Small intestine (tissue), 7 donors: ENCODE measurements around the gene EXTL2. TPM values are rescaled to one million over a fixed set of nuclear protein-coding genes. Genes with fewer than 3 reads are reported as not detected.

Experiments
- DNase-seq, 2 donors: peaks; one replicate each; pipeline versions ENCODE4 v3.0.0 to v3.0.0-alpha.2; 2013
- FAIRE-seq: peaks from 2 replicates; lab custom pipeline; 2012; peaks lifted over from hg19 to GRCh38; lab: Jason Lieb, UNC
- H3K27ac ChIP-seq, 3 donors: one replicate each; pipeline ENCODE4 v1.5.1; 2013; ENCODE audit warnings: low read length in 2 of 3, mild to moderate bottlenecking in 2 of 3, control low read depth in 1 of 3, inconsistent platforms in 1 of 3, low read depth in 1 of 3, moderate library complexity in 1 of 3
- H3K27me3 ChIP-seq, 3 donors: one replicate each; pipeline ENCODE4 v1.6.1; 2013; ENCODE audit warnings: low read length in 3 of 3, inconsistent platforms in 1 of 3; ENCODE audit not compliant: control insufficient read depth in 3 of 3, insufficient read depth in 3 of 3
- H3K36me3 ChIP-seq, 3 donors: one replicate each; pipeline ENCODE4 v1.6.1; 2013; ENCODE audit warnings: low read length in 3 of 3, inconsistent platforms in 1 of 3, low read depth in 1 of 3, mild to moderate bottlenecking in 1 of 3, moderate library complexity in 1 of 3; ENCODE audit not compliant: control insufficient read depth in 3 of 3, insufficient read depth in 2 of 3
- H3K4me1 ChIP-seq, 3 donors: one replicate each; pipeline ENCODE4 v1.6.1; 2013; ENCODE audit warnings: low read length in 2 of 3, inconsistent platforms in 1 of 3, low read depth in 1 of 3, mild to moderate bottlenecking in 1 of 3, moderate library complexity in 1 of 3; ENCODE audit not compliant: control insufficient read depth in 3 of 3, insufficient read depth in 2 of 3
- H3K4me3 ChIP-seq, 3 donors: one replicate each; pipeline ENCODE4 v1.5.1; 2013; ENCODE audit warnings: low read length in 3 of 3, control low read depth in 1 of 3, inconsistent platforms in 1 of 3, low read depth in 1 of 3, mild to moderate bottlenecking in 1 of 3, moderate library complexity in 1 of 3
- H3K9me3 ChIP-seq, 2 donors: one replicate each; pipeline ENCODE4 v1.6.1; 2013; ENCODE audit warnings: low read depth in 1 of 2, low read length in 1 of 2; ENCODE audit not compliant: control insufficient read depth in 2 of 2, insufficient read depth in 1 of 2
- WGBS, 3 donors: extraction: QIAGEN DNeasy Blood & Tissue Kit; methylation state at CpG; one replicate each; pipeline ENCODE4 v1.1.7; 2013; 5-methylcytosine and 5-hydroxymethylcytosine counted together
- polyA plus RNA-seq, 4 donors: library from polyadenylated mRNA; stranded (reverse) in 3 of 4; unstranded in 1 of 4; fragments of 200-250 nt in 3 of 4; fragments of 120-200 nt in 1 of 4; gene quantifications; one replicate each; pipeline versions ENCODE4 v1.2.1 to v1.2.3, GENCODE V29; 2013
- donor health status: healthy with polysubstance abuse.
- donor health status: control.
- donor health status: control.
- donor health status: Bipolar disorder and iron deficiency.
- donor health status: healthy.

Gene EXTL2
- polyA plus RNA-seq, 4 donors, result 1.3 to 21.5 (median 3.5) TPM

- DNase-seq, result no peak
- Histone ChIP-seq H3K36me3 (peaks cover 9 to 14% (median 13%) of the 10 kb centered on the region in 3 donors), H3K4me1 (no peaks in the 10 kb centered on the region), H3K9me3 (no peaks in the 10 kb centered on the region), H3K27ac (no peak overlapping the region), H3K27me3 (no peaks in the 10 kb centered on the region), H3K4me3 (no peak overlapping the region)
- no peak for FAIRE-seq
Observed at GRCh38 chr1:100912019-100912418, 17.4 kb upstream of the EXTL2 start.

DNA sequence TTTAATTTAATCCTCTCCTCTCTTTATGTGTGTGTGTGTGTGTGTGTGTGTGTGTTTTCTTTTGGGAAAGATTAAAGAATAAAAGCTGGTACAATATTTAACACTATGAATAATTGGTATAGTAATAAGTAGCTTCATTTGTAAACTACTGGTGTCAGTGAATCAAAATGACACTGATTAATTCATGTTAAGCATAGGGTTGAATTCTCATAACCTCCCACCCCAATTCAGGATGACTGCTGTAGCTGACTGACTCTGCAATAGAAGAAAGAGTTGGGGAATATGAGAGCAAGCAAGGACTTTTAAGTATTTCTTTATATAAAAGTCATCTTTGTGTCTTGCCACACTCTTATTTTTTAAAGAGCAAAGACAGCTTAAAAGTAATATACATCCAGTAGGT, 14.4 kb upstream of the EXTL2 start:
- no peak for DNase-seq
- FAIRE-seq, result no peak
- no peaks in the 10 kb centered on the region for H3K4me1 ChIP-seq
- no peaks in the 10 kb centered on the region for H3K27me3 ChIP-seq
- peaks cover 8 to 19% (median 14%) of the 10 kb centered on the region in 3 donors for H3K36me3 ChIP-seq
- no peak overlapping the region for H3K4me3 ChIP-seq
- H3K9me3 ChIP-seq, result no peaks in the 10 kb centered on the region
- H3K27ac ChIP-seq, result no peak overlapping the region

DNA sequence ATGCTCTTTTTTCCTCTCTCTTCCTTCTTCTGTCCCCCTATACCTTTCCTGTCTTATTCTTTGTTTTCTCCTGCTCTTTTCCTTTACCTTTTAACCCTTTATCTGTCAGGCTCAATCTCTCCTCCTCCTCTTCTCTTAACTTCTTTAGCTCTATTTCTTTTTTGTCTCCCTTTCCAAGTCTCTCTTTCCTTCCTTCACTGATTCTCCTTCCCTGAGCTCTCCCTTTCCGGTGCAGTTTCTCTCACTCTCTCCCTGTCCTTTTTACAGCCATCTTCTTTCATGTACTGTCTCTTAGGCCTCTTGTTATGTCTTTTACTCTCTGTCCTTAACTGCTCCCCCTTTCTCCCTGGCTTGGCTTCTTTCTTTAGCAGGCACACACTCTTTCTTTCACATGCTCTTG, 13.2 kb upstream of the EXTL2 start:
- DNase-seq (no peak), FAIRE-seq (no peak)
- Histone ChIP-seq H3K9me3 (no peaks in the 10 kb centered on the region), H3K27me3 (no peaks in the 10 kb centered on the region), H3K36me3 (peaks cover 8 to 17% (median 14%) of the 10 kb centered on the region in 3 donors), H3K27ac (no peak overlapping the region), H3K4me3 (no peak overlapping the region), H3K4me1 (no peaks in the 10 kb centered on the region)
- WGBS, 3 donors, result 88 to 96% (median 94%) methylated on average over 1 of the region's 1 CpG

DNA sequence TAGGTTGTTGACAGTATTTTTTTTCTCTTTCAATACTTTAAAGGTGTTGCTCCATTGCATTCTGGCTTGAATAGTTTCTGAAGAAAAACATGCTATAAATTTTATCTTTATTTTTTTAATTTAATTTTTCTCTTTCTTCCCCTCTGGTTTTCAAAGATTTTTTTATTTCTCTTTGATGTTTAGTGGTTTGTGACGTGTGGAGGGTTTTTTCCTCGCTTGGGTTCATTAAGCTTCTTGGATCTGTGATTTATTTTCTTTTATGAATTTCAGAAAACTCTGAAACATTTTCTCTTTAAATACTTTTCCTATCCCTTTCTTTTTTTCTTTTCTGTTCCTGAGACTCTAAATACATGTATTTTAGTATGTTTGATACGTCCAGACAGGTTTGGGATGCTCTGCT, 10.5 kb upstream of the EXTL2 start:
- 92 to 96% (median 95%) methylated on average over 3 of the region's 3 CpGs for WGBS, 3 donors
- no peaks in the 10 kb centered on the region for H3K27me3 ChIP-seq
- FAIRE-seq, result no peak
- no peaks in the 10 kb centered on the region for H3K9me3 ChIP-seq
- H3K4me3 ChIP-seq, result no peak overlapping the region
- no peaks in the 10 kb centered on the region for H3K4me1 ChIP-seq
- peaks cover 4 to 13% (median 5%) of the 10 kb centered on the region in 3 donors for H3K36me3 ChIP-seq
- DNase-seq, result no peak
- H3K27ac ChIP-seq, result no peak overlapping the region

DNA sequence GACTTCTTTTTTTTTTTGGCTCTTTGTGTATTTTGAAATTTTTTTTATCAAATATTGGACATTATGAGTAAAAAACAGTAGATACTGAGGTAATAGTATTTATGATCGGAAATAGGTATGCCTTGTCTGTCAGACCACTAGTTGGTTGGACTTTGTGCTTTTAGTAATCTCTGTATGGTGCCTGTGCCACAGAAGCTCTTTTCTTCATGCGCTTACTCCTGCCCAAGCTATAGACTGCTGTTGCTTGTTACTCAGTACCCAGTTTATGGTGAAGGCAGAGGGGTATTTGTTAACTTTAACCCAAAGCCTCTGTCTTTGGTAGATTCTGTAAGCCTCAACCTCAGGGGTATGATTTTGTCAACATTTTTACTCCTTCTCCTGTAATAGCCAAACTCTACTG, 9.9 kb upstream of the EXTL2 start:
- peaks cover 4 to 16% (median 5%) of the 10 kb centered on the region in 3 donors for H3K36me3 ChIP-seq
- DNase-seq, result peak in 1 of 2 donors; percentile 30
- no peaks in the 10 kb centered on the region for H3K9me3 ChIP-seq
- H3K4me1 ChIP-seq, result no peaks in the 10 kb centered on the region
- FAIRE-seq, result no peak
- no peaks in the 10 kb centered on the region for H3K27me3 ChIP-seq
- peak overlapping the region in 1 of 3 donors; percentile 27 for H3K27ac ChIP-seq
- 92 to 96% (median 95%) methylated on average over 2 of the region's 2 CpGs for WGBS, 3 donors
- H3K4me3 ChIP-seq, result no peak overlapping the region

- no peak overlapping the region for H3K27ac ChIP-seq
- DNase-seq (no peak), FAIRE-seq (no peak)
- H3K4me1 ChIP-seq, result no peaks in the 10 kb centered on the region
- H3K36me3 ChIP-seq, result peaks cover 4 to 16% (median 7%) of the 10 kb centered on the region in 3 donors
- no peak overlapping the region for H3K4me3 ChIP-seq
- no peaks in the 10 kb centered on the region for H3K27me3 ChIP-seq
- H3K9me3 ChIP-seq, result no peaks in the 10 kb centered on the region
- WGBS, 3 donors, result 94 to 97% (median 95%) methylated on average over 1 of the region's 1 CpG
Observed at GRCh38 chr1:100903777-100904176, 9.1 kb upstream of the EXTL2 start.

DNA sequence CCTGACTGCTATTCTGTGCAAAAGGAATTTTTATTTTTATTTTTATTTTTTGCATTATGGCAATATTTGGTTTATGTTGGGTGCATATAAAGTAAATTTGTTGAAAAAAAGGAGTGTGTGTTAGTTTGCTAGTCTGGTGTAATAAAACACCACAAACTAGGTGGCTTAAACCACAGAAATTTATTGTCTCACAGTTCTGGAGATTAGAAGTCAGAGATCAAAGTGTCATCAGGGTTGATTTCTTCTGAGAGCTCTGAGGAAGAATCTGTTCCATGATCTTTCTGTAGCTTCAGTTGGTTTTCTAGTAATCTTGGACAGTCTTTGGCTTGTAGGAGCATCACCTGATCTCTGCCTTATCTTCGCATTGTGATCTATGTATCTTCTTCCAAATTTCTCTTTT, 7.7 kb upstream of the EXTL2 start:
- no peak for FAIRE-seq
- WGBS, 3 donors, result 92 to 97% (median 93%) methylated on average over 1 of the region's 1 CpG
- no peaks in the 10 kb centered on the region for H3K9me3 ChIP-seq

GRCh38 chr1:100896481-100896982, 1.9 kb upstream of the EXTL2 start:
- H3K36me3 ChIP-seq, result peaks cover 0 to 3% (median 2%) of the 10 kb centered on the region in 3 donors
- H3K27me3 ChIP-seq, result no peaks in the 10 kb centered on the region
- peaks cover 0 to 3% (median 0%) of the 10 kb centered on the region in 3 donors for H3K4me1 ChIP-seq
- no peaks in the 10 kb centered on the region for H3K9me3 ChIP-seq
- peak overlapping the region; percentile 62 to 98 (median 86) for H3K4me3 ChIP-seq
- DNase-seq (peak; percentile 70 to 80), FAIRE-seq (no peak)
- peak overlapping the region; percentile 83 to 99 (median 85) for H3K27ac ChIP-seq
- 0 to 1% (median 1%) methylated on average over 12 of the region's 12 CpGs for WGBS, 3 donors

More for the DNA sequence above, 7.7 kb upstream of the EXTL2 start:
- Histone ChIP-seq H3K27me3 (no peaks in the 10 kb centered on the region), H3K4me1 (no peaks in the 10 kb centered on the region), H3K36me3 (peaks cover 0 to 10% (median 7%) of the 10 kb centered on the region in 3 donors), H3K4me3 (no peak overlapping the region), H3K27ac (no peak overlapping the region)
- no peak for DNase-seq
